Femur (tissue), 1 donor: ENCODE data around the gene SNU13.
"Not testable (repeated sequence)": the region's sequence is repeated elsewhere in the genome, so short reads cannot be mapped to it uniquely, and the experiment has no call there.

ENCODE experiments used
- DNase-seq: peaks from one replicate; pipeline ENCODE4 v3.0.0-alpha.2; 2017

Gene SNU13

GRCh38 chr22:41688365-41689211, at the start of gene SNU13:
Gene SNU13 (minus strand): TSS chr22:41688867. CDS start chr22:41688796, 71 bp downstream.
- peak; percentile 95 for DNase-seq

GRCh38 chr22:41733241-41733640, 44.6 kb upstream of the SNU13 start:
- DNase-seq: not testable (repeated sequence)

GRCh38 chr22:41732096-41732772, 43.6 kb upstream of the SNU13 start:
- DNase-seq: no peak

GRCh38 chr22:41731609-41732008, 42.9 kb upstream of the SNU13 start:
- DNase-seq: no peak

- no peak for DNase-seq
Observed at GRCh38 chr22:41725510-41726110, 36.9 kb upstream of the SNU13 start.

GRCh38 chr22:41722496-41722895, 33.8 kb upstream of the SNU13 start:
- DNase-seq: no peak

- no peak for DNase-seq
Observed at GRCh38 chr22:41713004-41713403, 24.3 kb upstream of the SNU13 start.

GRCh38 chr22:41709341-41709740, 20.7 kb upstream of the SNU13 start:
- no peak for DNase-seq

- DNase-seq: no peak
Observed at GRCh38 chr22:41702763-41703162, 14.1 kb upstream of the SNU13 start.

GRCh38 chr22:41700108-41700364, 11.4 kb upstream of the SNU13 start:
- DNase-seq: no peak

- DNase-seq: peak; percentile 90
Observed at GRCh38 chr22:41699264-41700107, 10.8 kb upstream of the SNU13 start, which contains the start of gene MEI1. Gene MEI1 (plus strand): TSS chr22:41699503. CDS start chr22:41699539, 36 bp downstream.

- DNase-seq: peak; percentile 94
Observed at GRCh38 chr22:41697126-41697775, 8.6 kb upstream of the SNU13 start.

GRCh38 chr22:41696703-41697102, 8.0 kb upstream of the SNU13 start:
- DNase-seq: no peak

GRCh38 chr22:41695211-41695610, 6.5 kb upstream of the SNU13 start:
- no peak for DNase-seq

GRCh38 chr22:41690476-41690875, 1.8 kb upstream of the SNU13 start:
- DNase-seq: no peak

GRCh38 chr22:41687901-41688364, 734 bp downstream of the SNU13 start:
- peak; percentile 46 for DNase-seq

- DNase-seq: not testable (repeated sequence)
Observed at GRCh38 chr22:41686890-41687289, 1.8 kb downstream of the SNU13 start.

- no peak for DNase-seq
Observed at GRCh38 chr22:41684194-41684593, 4.5 kb downstream of the SNU13 start.

GRCh38 chr22:41683616-41684015, 5.1 kb downstream of the SNU13 start:
- DNase-seq: no peak

- no peak for DNase-seq
Observed at GRCh38 chr22:41683052-41683451, 5.6 kb downstream of the SNU13 start.

- DNase-seq: peak; percentile 93
Observed at GRCh38 chr22:41682033-41682807, 6.4 kb downstream of the SNU13 start.
